Gastroesophageal sphincter (tissue), 4 donors: ENCODE measurements around the gene MORC1. TPM values are rescaled to one million over a fixed set of nuclear protein-coding genes. Genes with fewer than 3 reads are reported as not detected.
A peak's percentile ranks its signal among the peaks of the same experiment; 100 is the strongest.
"Not testable (repeated sequence)": the region's sequence is repeated elsewhere in the genome, so short reads cannot be mapped to it uniquely, and the experiment has no call there.

Experiments used
- ATAC-seq: fragments of 150-250 bp; one replicate; pipeline ENCODE4 v1.9.1; 2016; ENCODE audit warnings: mild to moderate bottlenecking, moderate library complexity
- H3K27ac ChIP-seq, 4 donors: fragments of 200-600 bp; sonication (generic) in 3 of 4; 1 replicate in 3 of 4; 2 replicates in 1 of 4; pipeline ENCODE4 v1.5.1; 2016 to 2019
- H3K27me3 ChIP-seq: fragments of 200-600 bp; sonication (generic); one replicate; pipeline ENCODE4 v1.5.1; 2019
- H3K36me3 ChIP-seq, 2 donors: fragments of 200-600 bp; sonication (generic); one replicate each; pipeline ENCODE4 v1.5.1; 2019; ENCODE audit warnings: control low read depth in 1 of 2
- H3K4me1 ChIP-seq, 3 donors: fragments of 200-600 bp; sonication (generic); 1 replicate in 2 of 3; 2 replicates in 1 of 3; pipeline ENCODE4 v1.5.1; 2016 to 2019; ENCODE audit warnings: control low read depth in 2 of 3
- H3K4me3 ChIP-seq, 2 donors: fragments of 200-600 bp; sonication (generic); one replicate each; pipeline ENCODE4 v1.5.1; 2019; ENCODE audit warnings: mild to moderate bottlenecking in 1 of 2, moderate library complexity in 1 of 2
- H3K9me3 ChIP-seq, 3 donors: fragments of 200-600 bp; sonication (generic); one replicate each; pipeline ENCODE4 v1.5.1; 2017 to 2019; ENCODE audit warnings: control low read depth in 2 of 3
- CTCF ChIP-seq, 4 experiments: fragments of 200-600 bp in 2 of 4; fragments of 450-650 bp in 2 of 4; sonication (generic) in 1 of 4; IDR thresholded peaks; one replicate each; pipeline ENCODE4 v1.5.1; 2017 to 2019; ENCODE audit warnings: antibody characterized with exemption in 4 of 4, mild to moderate bottlenecking in 2 of 4, moderate library complexity in 2 of 4
- EP300 ChIP-seq: sonication (generic); formaldehyde crosslinking; IDR thresholded peaks from one replicate; pipeline ENCODE4 v1.6.1; 2017; ENCODE audit warnings: antibody characterized with exemption, mild to moderate bottlenecking
- POLR2A ChIP-seq, 2 donors: fragments of 450-650 bp; IDR thresholded peaks; one replicate each; pipeline ENCODE4 v1.6.1; 2017; ENCODE audit warnings: antibody characterized with exemption in 2 of 2, mild to moderate bottlenecking in 2 of 2, moderate library complexity in 1 of 2
- POLR2AphosphoS5 ChIP-seq: sonication (generic); formaldehyde crosslinking; IDR thresholded peaks from one replicate; pipeline ENCODE4 v1.6.1; 2017; ENCODE audit warnings: antibody characterized with exemption
- WGBS, 2 donors: methylation state at CpG; one replicate each; pipeline ENCODE4 v1.1.5; 2018; ENCODE audit warnings: low coverage in 1 of 2; 5-methylcytosine and 5-hydroxymethylcytosine counted together
- total RNA-seq, 4 donors: library from RNA; depleted of rRNA; stranded (reverse); fragments of >200 nt; gene quantifications; one replicate each; pipeline ENCODE4 v1.1.0, GENCODE V29; 2016

The MORC1 gene
- total RNA-seq, 4 donors from 2014 or later: not detected

GRCh38 chr3:109089265-109089664, 28.7 kb downstream of the MORC1 start:
- ATAC-seq: no peak
- TF ChIP-seq POLR2AphosphoS5: no peak
- TF ChIP-seq CTCF (IDR thresholded peaks at IDR 0.05): no peak
- TF ChIP-seq EP300: no peak
- TF ChIP-seq POLR2A (IDR thresholded peaks at IDR 0.05): no peak

GRCh38 chr3:109081746-109082510, 36.0 kb downstream of the MORC1 start:
- 31 to 52% methylated on average over 3 to 6 of the region's 6 CpGs for whole genome bisulfite sequencing, 2 donors
- H3K9me3 ChIP-seq: no peaks in the 10 kb centered on the region
- no peaks in the 10 kb centered on the region for H3K36me3 ChIP-seq
- H3K4me3 ChIP-seq: no peak overlapping the region
- ATAC-seq: no peak
- TF ChIP-seq CTCF (IDR thresholded peaks at IDR 0.05) (peak in 3 of 4 experiments; percentile 13 to 50 (median 23)), POLR2AphosphoS5 (no peak)
- no peaks in the 10 kb centered on the region for H3K4me1 ChIP-seq
- no peak overlapping the region for H3K27ac ChIP-seq
- no peaks in the 10 kb centered on the region for H3K27me3 ChIP-seq

More at GRCh38 chr3:109089265-109089664, 28.7 kb downstream of the MORC1 start:
- H3K4me1 ChIP-seq: no peaks in the 10 kb centered on the region
- H3K27me3 ChIP-seq: no peaks in the 10 kb centered on the region
- H3K36me3 ChIP-seq: no peaks in the 10 kb centered on the region
- no peak overlapping the region for H3K27ac ChIP-seq
- H3K9me3 ChIP-seq: no peaks in the 10 kb centered on the region
- 89 to 94% methylated on average over 1 of the region's 1 CpG for WGBS, 2 donors
- H3K4me3 ChIP-seq: no peak overlapping the region

GRCh38 chr3:109080090-109080489, 37.8 kb downstream of the MORC1 start:
- 94% methylated on average over 1 of the region's 1 CpG; no CpG with 5 or more reads in 1 of the 2 donors for WGBS, 2 donors
- ATAC-seq, H3K9me3 ChIP-seq, H3K4me1 ChIP-seq, H3K4me3 ChIP-seq, H3K27me3 ChIP-seq, H3K36me3 ChIP-seq, H3K27ac ChIP-seq: not testable (repeated sequence)

- Histone ChIP-seq H3K4me3 (no peak overlapping the region), H3K27ac (no peak overlapping the region), H3K36me3 (no peaks in the 10 kb centered on the region), H3K27me3 (no peaks in the 10 kb centered on the region), H3K9me3 (no peaks in the 10 kb centered on the region), H3K4me1 (peaks cover 0 to 6% (median 0%) of the 10 kb centered on the region in 3 donors)
- 60% methylated on average over 1 of the region's 1 CpG; no CpG with 5 or more reads in 1 of the 2 donors for WGBS, 2 donors
- no peak for TF ChIP-seq POLR2AphosphoS5
- no peak for TF ChIP-seq POLR2A (IDR thresholded peaks at IDR 0.05)
- no peak for TF ChIP-seq CTCF (IDR thresholded peaks at IDR 0.05)
- TF ChIP-seq EP300: no peak
- no peak for ATAC-seq
Observed at GRCh38 chr3:109073116-109073515, 44.8 kb downstream of the MORC1 start.

- ATAC-seq: no peak
- 42 to 59% methylated on average over 6 to 7 of the region's 7 CpGs for WGBS, 2 donors
- Histone ChIP-seq H3K4me3 (no peak overlapping the region), H3K9me3 (no peaks in the 10 kb centered on the region), H3K27me3 (no peaks in the 10 kb centered on the region), H3K27ac (no peak overlapping the region), H3K36me3 (no peaks in the 10 kb centered on the region), H3K4me1 (peaks cover 0 to 6% (median 0%) of the 10 kb centered on the region in 3 donors)
- TF ChIP-seq POLR2A (IDR thresholded peaks at IDR 0.05): no peak
- no peak for TF ChIP-seq POLR2AphosphoS5
Observed at GRCh38 chr3:109072194-109072593, 45.7 kb downstream of the MORC1 start.
